Loucy (cell line): Measurements from ENCODE around the gene VWC2L.

ENCODE experiments used
- H2AFZ ChIP-seq: fragments of 200-600 bp; sonication (generic); 2 replicates; pipeline ENCODE4 v1.6.0; 2016; ENCODE audit warnings: antibody characterized with exemption, mild to moderate bottlenecking, low read length, moderate library complexity
- H3F3A ChIP-seq: fragments of 200-600 bp; 2 replicates; pipeline ENCODE4 v1.6.0; 2016; ENCODE audit warnings: antibody characterized with exemption, low read depth, mild to moderate bottlenecking
- H3K27me3 ChIP-seq: fragments of 200-600 bp; sonication (generic); 2 replicates; pipeline ENCODE4 v1.6.1; 2014; ENCODE audit warnings: low read length, mild to moderate bottlenecking; ENCODE audit not compliant: insufficient read depth, poor library complexity, severe bottlenecking
- H3K36me3 ChIP-seq: fragments of 200-600 bp; sonication (generic); 2 replicates; pipeline ENCODE4 v1.6.1; 2016; ENCODE audit warnings: low read length; ENCODE audit not compliant: insufficient read depth
- H3K4me1 ChIP-seq: fragments of 200-600 bp; sonication (generic); 2 replicates; pipeline ENCODE4 v1.5.1; 2014; ENCODE audit warnings: low read length, mild to moderate bottlenecking; ENCODE audit not compliant: insufficient read depth, poor library complexity, severe bottlenecking
- H3K4me2 ChIP-seq: fragments of 200-600 bp; sonication (generic); 2 replicates; pipeline ENCODE4 v1.6.0; 2014; ENCODE audit warnings: antibody characterized with exemption, low read length, low read depth, mild to moderate bottlenecking; ENCODE audit not compliant: poor library complexity, severe bottlenecking
- H3K4me3 ChIP-seq: fragments of 200-600 bp; sonication (generic); 2 replicates; pipeline ENCODE4 v1.5.1; 2014; ENCODE audit warnings: low read length, mild to moderate bottlenecking, mixed read lengths; ENCODE audit not compliant: poor library complexity, severe bottlenecking
- H3K79me2 ChIP-seq: fragments of 200-600 bp; sonication (generic); 2 replicates; pipeline ENCODE4 v1.6.1; 2014; ENCODE audit warnings: low read length; ENCODE audit not compliant: insufficient read depth
- H3K9ac ChIP-seq: fragments of 200-600 bp; sonication (generic); 2 replicates; pipeline ENCODE4 v1.6.0; 2014; ENCODE audit warnings: mild to moderate bottlenecking, low read depth, low read length, moderate library complexity; ENCODE audit not compliant: poor library complexity, severe bottlenecking
- H3K9me2 ChIP-seq: fragments of 200-600 bp; sonication (generic); replicated peaks from 2 replicates; pipeline ENCODE4 v1.6.1; 2016; ENCODE audit warnings: low read depth, low read length, mixed read lengths
- H3K9me3 ChIP-seq: fragments of 200-600 bp; sonication (generic); 2 replicates; pipeline ENCODE4 v1.6.1; 2014; ENCODE audit warnings: mild to moderate bottlenecking, antibody characterized with exemption, low read length, low read depth; ENCODE audit not compliant: insufficient read depth
- H4K20me1 ChIP-seq: fragments of 200-600 bp; sonication (generic); 2 replicates; pipeline ENCODE4 v1.6.0; 2014; ENCODE audit warnings: antibody characterized with exemption, low read length, mild to moderate bottlenecking; ENCODE audit not compliant: insufficient read depth, poor library complexity, severe bottlenecking
- EZH2phosphoT487 ChIP-seq: fragments of 200-600 bp; IDR thresholded peaks from 2 replicates; pipeline ENCODE4 v1.6.1; 2018; ENCODE audit warnings: antibody characterized with exemption, mild to moderate bottlenecking, moderate library complexity, borderline replicate concordance
- TF ChIP-seq, protein P1 (sequence below): fragments of 200-600 bp; sonication (generic); conservative IDR thresholded peaks from 2 replicates; pipeline ENCODE4 v1.5.1; 2014; ENCODE audit warnings: mild to moderate bottlenecking, antibody characterized with exemption, low read length

Gene VWC2L

GRCh38 chr2:214497489-214497888 is 86.6 kb downstream of the VWC2L start:
- no peak for TF ChIP-seq EZH2phosphoT487
- TF ChIP-seq, protein P1, sequence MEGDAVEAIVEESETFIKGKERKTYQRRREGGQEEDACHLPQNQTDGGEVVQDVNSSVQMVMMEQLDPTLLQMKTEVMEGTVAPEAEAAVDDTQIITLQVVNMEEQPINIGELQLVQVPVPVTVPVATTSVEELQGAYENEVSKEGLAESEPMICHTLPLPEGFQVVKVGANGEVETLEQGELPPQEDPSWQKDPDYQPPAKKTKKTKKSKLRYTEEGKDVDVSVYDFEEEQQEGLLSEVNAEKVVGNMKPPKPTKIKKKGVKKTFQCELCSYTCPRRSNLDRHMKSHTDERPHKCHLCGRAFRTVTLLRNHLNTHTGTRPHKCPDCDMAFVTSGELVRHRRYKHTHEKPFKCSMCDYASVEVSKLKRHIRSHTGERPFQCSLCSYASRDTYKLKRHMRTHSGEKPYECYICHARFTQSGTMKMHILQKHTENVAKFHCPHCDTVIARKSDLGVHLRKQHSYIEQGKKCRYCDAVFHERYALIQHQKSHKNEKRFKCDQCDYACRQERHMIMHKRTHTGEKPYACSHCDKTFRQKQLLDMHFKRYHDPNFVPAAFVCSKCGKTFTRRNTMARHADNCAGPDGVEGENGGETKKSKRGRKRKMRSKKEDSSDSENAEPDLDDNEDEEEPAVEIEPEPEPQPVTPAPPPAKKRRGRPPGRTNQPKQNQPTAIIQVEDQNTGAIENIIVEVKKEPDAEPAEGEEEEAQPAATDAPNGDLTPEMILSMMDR: no peak
- H3K4me2 ChIP-seq: no peak overlapping the region
- no peaks in the 10 kb centered on the region for H3K36me3 ChIP-seq
- no peak overlapping the region for H3K4me3 ChIP-seq
- no peaks in the 10 kb centered on the region for H3K27me3 ChIP-seq
- H3F3A ChIP-seq: no peaks in the 10 kb centered on the region
- H4K20me1 ChIP-seq: no peaks in the 10 kb centered on the region
- no peak overlapping the region for H2AFZ ChIP-seq
- H3K9me3 ChIP-seq: no peaks in the 10 kb centered on the region
- H3K9ac ChIP-seq: no peak overlapping the region
- H3K9me2 ChIP-seq: 0 out of 2 replicates have a peak, but pooled peaks cover 5% of the 10 kb centered on the region
- H3K4me1 ChIP-seq: no peaks in the 10 kb centered on the region
- no peaks in the 10 kb centered on the region for H3K79me2 ChIP-seq

- Histone ChIP-seq H3K36me3 (no peaks in the 10 kb centered on the region), H3K4me1 (no peaks in the 10 kb centered on the region), H3K4me2 (no peak overlapping the region), H2AFZ (no peak overlapping the region), H4K20me1 (no peaks in the 10 kb centered on the region), H3K4me3 (no peak overlapping the region), H3K9me2 (no peaks in the 10 kb centered on the region), H3K9ac (no peak overlapping the region), H3K27me3 (no peaks in the 10 kb centered on the region), H3F3A (no peaks in the 10 kb centered on the region), H3K79me2 (no peaks in the 10 kb centered on the region), H3K9me3 (no peaks in the 10 kb centered on the region)
- no peak for TF ChIP-seq EZH2phosphoT487
- TF ChIP-seq, protein P1: no peak
Observed at GRCh38 chr2:214503568-214503967, 92.7 kb downstream of the VWC2L start.

DNA sequence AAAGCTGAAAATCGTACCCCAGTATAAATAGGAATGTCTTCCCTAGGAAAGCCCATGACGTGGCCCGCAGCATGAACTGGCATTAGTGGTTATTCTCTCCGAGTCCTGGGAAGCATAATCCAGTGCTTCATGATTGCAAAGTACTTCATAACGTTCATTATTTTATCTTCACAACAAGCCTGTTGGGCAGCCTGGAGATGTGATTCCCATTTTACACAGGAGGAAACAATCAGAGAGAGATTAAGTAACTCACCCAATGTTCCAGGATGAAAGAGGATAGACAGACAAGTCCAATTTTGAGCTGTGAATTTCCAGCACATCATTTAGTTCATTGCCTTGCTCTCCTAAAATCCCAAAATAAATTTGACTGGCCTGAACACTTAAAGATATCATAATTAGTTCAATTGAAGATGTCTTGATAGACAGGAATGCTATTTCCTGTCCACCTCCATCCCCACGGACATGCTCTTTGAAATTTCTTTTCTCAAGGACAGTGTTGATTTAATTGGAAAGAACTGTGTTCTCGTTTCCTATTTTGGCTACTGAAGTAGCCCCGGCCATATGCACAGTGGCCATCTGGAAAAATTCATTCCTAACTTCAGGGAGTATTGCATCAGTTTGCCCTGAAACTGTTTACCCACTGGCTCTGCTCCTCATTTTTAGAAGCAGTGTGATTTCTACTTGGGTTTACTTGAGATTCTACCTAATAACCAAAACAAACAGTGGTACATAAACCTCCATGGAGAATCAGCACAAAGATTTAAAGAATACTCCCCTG is 93.9 kb downstream of the VWC2L start:
- H3K4me2 ChIP-seq: no peak overlapping the region
- H3K9me2 ChIP-seq: no peaks in the 10 kb centered on the region
- no peaks in the 10 kb centered on the region for H4K20me1 ChIP-seq
- no peak overlapping the region for H2AFZ ChIP-seq
- H3K79me2 ChIP-seq: no peaks in the 10 kb centered on the region
- no peak overlapping the region for H3K4me3 ChIP-seq
- H3K27me3 ChIP-seq: no peaks in the 10 kb centered on the region
- no peak overlapping the region for H3K9ac ChIP-seq
- no peaks in the 10 kb centered on the region for H3K4me1 ChIP-seq
- H3F3A ChIP-seq: no peaks in the 10 kb centered on the region
- no peaks in the 10 kb centered on the region for H3K9me3 ChIP-seq
- H3K36me3 ChIP-seq: no peaks in the 10 kb centered on the region
- TF ChIP-seq EZH2phosphoT487: no peak

- Histone ChIP-seq H3K4me3 (no peak overlapping the region), H3K27me3 (no peaks in the 10 kb centered on the region), H3K36me3 (no peaks in the 10 kb centered on the region), H3K79me2 (no peaks in the 10 kb centered on the region), H3K9ac (no peak overlapping the region), H3F3A (no peaks in the 10 kb centered on the region), H4K20me1 (no peaks in the 10 kb centered on the region), H2AFZ (no peak overlapping the region), H3K9me2 (no peaks in the 10 kb centered on the region), H3K9me3 (no peaks in the 10 kb centered on the region), H3K4me1 (no peaks in the 10 kb centered on the region), H3K4me2 (no peak overlapping the region)
- no peak for TF ChIP-seq EZH2phosphoT487
- TF ChIP-seq, protein P1: no peak
Observed at GRCh38 chr2:214507032-214507431, 96.2 kb downstream of the VWC2L start.
